Keratinocyte (primary cell): Measurements from ENCODE around the gene GRIP1. TPM values are rescaled to one million over a fixed set of nuclear protein-coding genes. Genes with fewer than 3 reads are reported as not detected.
"Not testable (repeated sequence)": the region's sequence is repeated elsewhere in the genome, so short reads cannot be mapped to it uniquely, and the experiment has no call there.

Source experiments
- DNase-seq: peaks from one replicate; pipeline ENCODE4 v3.0.0-alpha.2; 2011; ENCODE audit warnings: low read depth, missing footprints, low spot score
- FAIRE-seq: peaks from 2 replicates; lab custom pipeline; 2011; peaks lifted over from hg19 to GRCh38; lab: Jason Lieb, UNC
- H2AFZ ChIP-seq: 2 replicates; pipeline ENCODE4 v1.6.0; 2012; ENCODE audit warnings: low read length, control low read depth, inconsistent platforms; ENCODE audit not compliant: control insufficient read depth
- H3K27ac ChIP-seq: 2 replicates; pipeline ENCODE4 v1.5.1; 2011; ENCODE audit warnings: low read length; ENCODE audit not compliant: control insufficient read depth, insufficient read depth
- H3K27me3 ChIP-seq: 3 replicates; pipeline ENCODE4 v1.6.0; 2011; ENCODE audit warnings: low read length; ENCODE audit not compliant: control insufficient read depth, insufficient read depth; ENCODE audit errors: extremely low read depth
- H3K36me3 ChIP-seq, 2 experiments: 2 replicates in 1 of 2; 3 replicates in 1 of 2; pipeline ENCODE4 v1.5.1; 2011; ENCODE audit warnings: low read length in 2 of 2, mild to moderate bottlenecking in 1 of 2; ENCODE audit not compliant: control insufficient read depth in 2 of 2, insufficient read depth in 2 of 2; ENCODE audit errors: extremely low read depth in 1 of 2
- H3K4me1 ChIP-seq: 3 replicates; pipeline ENCODE4 v1.5.1; 2011; ENCODE audit warnings: low read length; ENCODE audit not compliant: control insufficient read depth, insufficient read depth; ENCODE audit errors: extremely low read depth
- H3K4me2 ChIP-seq: 3 replicates; pipeline ENCODE4 v1.6.0; 2011; ENCODE audit warnings: low read depth, low read length; ENCODE audit not compliant: control insufficient read depth, insufficient read depth; ENCODE audit errors: extremely low read depth
- H3K4me3 ChIP-seq, 3 experiments: fragments of 200-600 bp in 1 of 3; sonication (generic) in 1 of 3; 2 replicates in 2 of 3; 3 replicates in 1 of 3; pipeline ENCODE4 v1.5.1; 2011 to 2016; ENCODE audit warnings: low read length in 3 of 3, mild to moderate bottlenecking in 3 of 3, control low read depth in 2 of 3, inconsistent platforms in 1 of 3, low read depth in 1 of 3, mixed read lengths in 1 of 3, mixed run types in 1 of 3, moderate library complexity in 1 of 3; ENCODE audit not compliant: control insufficient read depth in 2 of 3, insufficient read depth in 2 of 3; ENCODE audit errors: extremely low read depth in 1 of 3
- H3K79me2 ChIP-seq: 2 replicates; pipeline ENCODE4 v1.6.0; 2012; ENCODE audit warnings: low read length; ENCODE audit not compliant: control insufficient read depth, insufficient read depth
- H3K9ac ChIP-seq: 3 replicates; pipeline ENCODE4 v1.6.0; 2011; ENCODE audit warnings: low read length; ENCODE audit not compliant: control insufficient read depth, insufficient read depth; ENCODE audit errors: extremely low read depth
- H3K9me1 ChIP-seq: 3 replicates; pipeline ENCODE4 v1.6.0; 2011; ENCODE audit warnings: low read length; ENCODE audit not compliant: control insufficient read depth, insufficient read depth; ENCODE audit errors: extremely low read depth
- H3K9me3 ChIP-seq: 2 replicates; pipeline ENCODE4 v1.5.1; 2012; ENCODE audit warnings: low read depth, low read length; ENCODE audit not compliant: control insufficient read depth
- H4K20me1 ChIP-seq: 3 replicates; pipeline ENCODE4 v1.6.0; 2011; ENCODE audit warnings: low read length; ENCODE audit not compliant: control insufficient read depth, insufficient read depth; ENCODE audit errors: extremely low read depth
- EZH2 ChIP-seq: IDR thresholded peaks from one replicate; pipeline ENCODE4 v1.6.1; 2012; ENCODE audit warnings: inconsistent platforms, mild to moderate bottlenecking, low read length, moderate library complexity
- dilution Hi-C: fragments of 300-500 bp; cut with MboI; formaldehyde crosslinking; loops from one replicate; pipeline ENCODE4 v1.7.0; 2020; ENCODE audit warnings: low sequenced_read_pairs; ENCODE audit not compliant: extremely low pct_ligation_motif_present
- polyA plus RNA-seq, 5 experiments: library from polyadenylated mRNA; depleted of rRNA in 3 of 5; stranded (reverse) in 3 of 5; stranded (forward) in 1 of 5; unstranded in 1 of 5; fragments of >200 nt; gene quantifications; 1 replicate in 1 of 5; 2 replicates in 3 of 5; 3 replicates in 1 of 5; pipeline versions ENCODE4 v1.2.1 to v1.2.3, GENCODE V29; 2011 to 2012; ENCODE audit warnings: missing spikeins in 2 of 5, low read depth in 1 of 5, low replicate concordance in 1 of 5
- TF ChIP-seq, protein P1 (sequence below), 3 experiments: IDR thresholded peaks in 1 of 3; conservative IDR thresholded peaks in 1 of 3; optimal IDR thresholded peaks in 1 of 3; 2 replicates in 2 of 3; 3 replicates in 1 of 3; pipeline versions ENCODE3 to v1.5.1; 2011; ENCODE audit warnings: low read length in 3 of 3, mild to moderate bottlenecking in 3 of 3, moderate library complexity in 2 of 3, control low read depth in 1 of 3, inconsistent platforms in 1 of 3; ENCODE audit not compliant: insufficient read depth in 2 of 3; ENCODE audit errors: extremely low read depth in 1 of 3

Gene GRIP1
- polyA plus RNA-seq, 1 donor (not counting 4 experiments of a cell fraction or from before 2014, with no cell fraction given): 6.7 TPM

DNA sequence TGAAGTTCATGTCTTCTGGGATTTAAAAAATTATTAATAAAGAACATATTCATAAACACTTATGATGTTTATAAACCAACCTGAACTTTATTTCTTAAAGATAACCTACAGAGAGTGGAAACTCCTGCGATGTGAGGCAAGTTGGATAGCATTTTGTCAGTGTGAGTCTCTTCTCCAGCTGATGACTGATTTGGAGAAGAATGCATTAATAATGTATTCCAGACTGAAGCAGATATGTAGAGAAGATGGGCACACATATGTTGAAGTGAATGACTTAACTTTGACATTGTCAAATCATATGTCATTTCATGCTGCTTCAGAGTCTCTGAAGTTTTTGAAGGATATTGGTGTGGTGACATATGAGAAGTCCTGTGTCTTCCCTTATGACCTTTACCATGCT is 369.3 kb downstream of the GRIP1 start:
- Histone ChIP-seq H3K79me2 (no peaks in the 10 kb centered on the region), H3K9me1 (no peaks in the 10 kb centered on the region), H3K4me2 (no peak overlapping the region), H3K4me1 (no peaks in the 10 kb centered on the region), H4K20me1 (no peaks in the 10 kb centered on the region), H3K9ac (no peak overlapping the region), H3K27ac (no peak overlapping the region), H3K27me3 (no peaks in the 10 kb centered on the region), H3K36me3 (peaks cover 0 to 3% of the 10 kb centered on the region in 2 experiments), H3K4me3 (no peak overlapping the region), H3K9me3 (no peaks in the 10 kb centered on the region), H2AFZ (no peak overlapping the region)
- no peak for DNase-seq
- dilution Hi-C loops: no loop called here
- no peak for TF ChIP-seq EZH2
- TF ChIP-seq, protein P1, sequence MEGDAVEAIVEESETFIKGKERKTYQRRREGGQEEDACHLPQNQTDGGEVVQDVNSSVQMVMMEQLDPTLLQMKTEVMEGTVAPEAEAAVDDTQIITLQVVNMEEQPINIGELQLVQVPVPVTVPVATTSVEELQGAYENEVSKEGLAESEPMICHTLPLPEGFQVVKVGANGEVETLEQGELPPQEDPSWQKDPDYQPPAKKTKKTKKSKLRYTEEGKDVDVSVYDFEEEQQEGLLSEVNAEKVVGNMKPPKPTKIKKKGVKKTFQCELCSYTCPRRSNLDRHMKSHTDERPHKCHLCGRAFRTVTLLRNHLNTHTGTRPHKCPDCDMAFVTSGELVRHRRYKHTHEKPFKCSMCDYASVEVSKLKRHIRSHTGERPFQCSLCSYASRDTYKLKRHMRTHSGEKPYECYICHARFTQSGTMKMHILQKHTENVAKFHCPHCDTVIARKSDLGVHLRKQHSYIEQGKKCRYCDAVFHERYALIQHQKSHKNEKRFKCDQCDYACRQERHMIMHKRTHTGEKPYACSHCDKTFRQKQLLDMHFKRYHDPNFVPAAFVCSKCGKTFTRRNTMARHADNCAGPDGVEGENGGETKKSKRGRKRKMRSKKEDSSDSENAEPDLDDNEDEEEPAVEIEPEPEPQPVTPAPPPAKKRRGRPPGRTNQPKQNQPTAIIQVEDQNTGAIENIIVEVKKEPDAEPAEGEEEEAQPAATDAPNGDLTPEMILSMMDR (optimal IDR thresholded peaks at IDR 0.05 in 1 of 3, IDR thresholded peaks at IDR 0.05 in 1 of 3, conservative IDR thresholded peaks at IDR 0.05 in 1 of 3; ENCODE audit: extremely low read depth in 1 of 3, insufficient read depth in 2 of 3, low read length in 3 of 3): no peak
- FAIRE-seq: no peak

DNA sequence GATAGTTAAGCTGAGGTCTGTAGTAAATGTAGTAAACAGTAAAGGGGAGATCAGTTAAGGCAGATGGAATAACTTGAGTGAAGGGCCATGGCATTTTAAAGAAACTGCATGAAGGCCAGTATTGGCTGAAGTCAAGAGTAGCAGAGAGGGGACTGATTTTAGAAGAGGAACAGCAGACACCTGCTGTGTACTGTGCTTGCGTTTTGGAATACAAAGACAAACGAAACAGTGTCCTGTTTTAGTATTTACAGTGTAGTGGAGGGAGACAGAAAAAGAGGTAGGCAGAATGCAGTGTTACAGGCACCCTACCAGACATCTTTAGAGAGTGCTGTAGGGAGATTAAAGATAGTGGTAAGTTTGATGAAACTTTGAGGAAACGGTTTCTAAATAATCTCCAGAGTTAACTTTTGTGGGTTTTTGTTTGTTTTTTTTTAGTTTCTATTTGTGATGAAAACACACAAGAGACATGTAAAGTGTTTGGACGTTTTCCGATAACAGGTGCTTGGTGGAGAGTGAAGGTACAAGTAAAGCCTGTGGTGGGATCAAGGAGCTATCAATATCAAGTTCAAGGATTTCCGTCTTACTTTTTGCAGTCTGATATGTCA is 374.5 kb downstream of the GRIP1 start:
- no peak overlapping the region for H3K4me3 ChIP-seq
- peaks cover 6% of the 10 kb centered on the region for H3K27me3 ChIP-seq
- no peak overlapping the region for H3K4me2 ChIP-seq
- no peak overlapping the region for H3K9ac ChIP-seq
- H3K9me3 ChIP-seq: no peaks in the 10 kb centered on the region
- no peaks in the 10 kb centered on the region for H4K20me1 ChIP-seq
- H3K27ac ChIP-seq: no peak overlapping the region
- H2AFZ ChIP-seq: no peak overlapping the region
- dilution Hi-C loops: no loop called here
- TF ChIP-seq, protein P1 (optimal IDR thresholded peaks at IDR 0.05 in 1 of 3, IDR thresholded peaks at IDR 0.05 in 1 of 3, conservative IDR thresholded peaks at IDR 0.05 in 1 of 3; ENCODE audit: extremely low read depth in 1 of 3, insufficient read depth in 2 of 3, low read length in 3 of 3): no peak
- no peak for TF ChIP-seq EZH2
- H3K9me1 ChIP-seq: no peaks in the 10 kb centered on the region
- no peak for FAIRE-seq
- DNase-seq: no peak
- no peaks in the 10 kb centered on the region for H3K36me3 ChIP-seq
- no peaks in the 10 kb centered on the region for H3K79me2 ChIP-seq
- H3K4me1 ChIP-seq: no peaks in the 10 kb centered on the region

DNA sequence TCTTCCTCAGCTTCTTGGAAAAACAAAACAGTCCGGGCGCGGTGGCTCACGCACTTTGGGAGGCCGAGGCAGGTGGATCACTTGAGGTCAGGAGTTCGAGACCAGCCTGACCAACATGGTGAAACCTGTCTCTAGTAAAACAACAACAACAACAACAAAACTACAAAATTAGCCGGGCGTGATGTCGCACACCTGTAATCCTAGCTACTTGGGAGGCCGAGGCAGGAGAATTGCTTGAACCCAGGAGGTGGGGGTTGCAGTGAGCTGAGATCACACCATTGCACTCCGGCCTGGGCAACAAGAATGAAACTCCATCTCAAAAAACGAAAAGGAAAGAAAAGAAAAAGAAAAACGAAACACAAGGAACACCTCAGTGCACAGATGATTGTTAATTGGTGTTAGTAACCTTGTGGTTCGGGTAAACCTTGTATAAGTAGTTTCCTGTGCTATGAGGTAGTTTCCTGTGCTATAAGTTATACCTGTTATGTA is 375.5 kb downstream of the GRIP1 start:
- H3K4me1 ChIP-seq, H3K36me3 ChIP-seq, H3K27ac ChIP-seq, H3K79me2 ChIP-seq, FAIRE-seq, H4K20me1 ChIP-seq, H2AFZ ChIP-seq, dilution Hi-C loops, H3K9me1 ChIP-seq, H3K9me3 ChIP-seq, H3K27me3 ChIP-seq, DNase-seq, H3K9ac ChIP-seq: not testable (repeated sequence)
- peak overlapping the region; percentile 86 for H3K4me2 ChIP-seq
- H3K4me3 ChIP-seq: peak overlapping the region in 2 of 3 experiments; percentile 92 to 98
